Activated gamma-delta T cell treated with anti-CD3 and anti-CD28 coated beads, Interleukin-2, amount 50 U/mL, for 16 hours (primary cell): Measurements from ENCODE around the gene CELF1.
"Not testable (repeated sequence)": the region's sequence is repeated elsewhere in the genome, so short reads cannot be mapped to it uniquely, and the experiment has no call there.

Source experiments
- DNase-seq: peaks from one replicate; pipeline ENCODE4 v3.0.0-alpha.2; 2020; ENCODE audit warnings: low read depth

The CELF1 gene

DNA sequence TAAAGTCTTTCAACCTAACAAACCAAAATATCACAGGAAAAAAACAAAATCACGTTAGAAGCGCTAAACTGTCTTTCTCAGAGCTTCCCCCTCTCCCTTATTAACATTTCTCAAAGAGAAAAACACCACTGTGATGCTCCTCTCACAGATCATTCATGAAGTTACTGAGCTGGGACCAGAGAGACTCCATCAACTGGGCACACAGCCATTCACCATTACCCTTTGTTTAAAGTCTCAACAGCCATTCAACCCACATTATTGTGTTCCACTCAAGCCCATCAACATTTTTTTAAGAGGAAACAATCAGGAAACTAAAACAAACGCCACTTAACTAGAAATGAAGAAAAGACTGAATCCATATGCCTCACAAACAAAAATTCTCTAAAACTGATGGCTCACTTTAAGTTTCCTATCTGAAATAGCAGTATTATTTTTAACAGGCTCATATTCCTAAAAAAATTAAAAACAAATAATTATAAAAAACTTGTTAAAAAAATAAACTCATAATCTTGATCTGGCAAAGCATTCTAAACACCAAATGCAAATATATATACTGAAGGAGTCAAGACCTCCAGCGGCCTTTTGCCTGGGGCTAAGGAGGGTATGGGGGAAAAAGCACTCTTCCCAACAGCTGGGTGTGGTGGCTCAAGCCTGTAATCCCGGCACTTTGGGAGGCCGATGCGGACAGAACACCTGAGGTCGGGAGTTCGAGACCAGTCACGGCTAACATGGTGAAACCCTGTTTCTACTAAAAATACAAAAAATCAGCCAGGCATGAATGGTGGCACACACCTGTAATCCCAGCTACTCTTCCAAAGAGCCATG is 14.0 kb downstream of the CELF1 start:
- DNase-seq: no peak

DNA sequence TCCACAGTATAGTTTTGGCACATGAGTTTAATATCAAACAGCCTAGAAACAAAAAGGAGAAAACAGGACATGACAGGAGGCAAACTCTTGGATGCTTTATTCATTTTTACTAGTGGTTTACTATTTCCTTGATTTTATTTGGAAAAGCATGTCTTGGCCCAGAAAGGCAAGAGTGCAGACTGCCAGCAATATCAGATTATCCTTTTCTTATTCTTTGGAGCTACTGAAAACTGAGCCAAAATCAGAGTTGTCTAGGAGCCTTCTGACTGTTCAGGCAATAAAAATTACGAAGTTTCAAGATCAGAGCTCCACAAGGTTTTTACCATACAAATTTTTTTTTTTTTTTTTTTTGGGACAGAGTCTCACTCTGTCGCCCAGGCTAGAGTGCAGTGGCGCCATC is 16.0 kb downstream of the CELF1 start:
- DNase-seq: no peak

GRCh38 chr11:47534704-47535251 is 18.2 kb downstream of the CELF1 start:
- DNase-seq: no peak

DNA sequence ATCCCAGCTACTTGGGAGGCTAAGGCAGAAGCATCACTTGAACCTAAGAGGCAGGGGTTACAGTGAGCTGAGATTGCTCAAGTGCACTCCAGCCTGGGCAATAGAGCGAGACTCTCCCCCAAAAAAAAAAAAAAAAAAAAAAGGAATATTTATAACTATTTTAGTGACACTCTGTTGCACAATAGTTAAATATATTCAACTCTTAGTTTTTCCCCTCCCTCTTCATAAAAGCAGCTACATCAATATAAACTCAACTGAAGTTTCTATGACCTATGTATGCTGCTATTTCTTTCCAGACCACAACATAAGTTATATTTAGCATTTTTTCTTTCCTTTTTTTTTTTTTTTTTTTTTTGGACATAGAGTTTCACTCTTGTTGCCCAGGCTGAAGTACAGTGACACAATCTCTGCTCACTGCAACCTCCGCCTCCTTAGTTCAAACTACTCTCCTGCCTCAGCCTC is 19.2 kb downstream of the CELF1 start:
- no peak for DNase-seq

- no peak for DNase-seq
Observed at GRCh38 chr11:47532597-47533213, 20.2 kb downstream of the CELF1 start.

- DNase-seq: no peak
Observed at GRCh38 chr11:47531666-47532065, 21.3 kb downstream of the CELF1 start.

GRCh38 chr11:47530721-47531120 is 22.2 kb downstream of the CELF1 start:
- DNase-seq: not testable (repeated sequence)

- no peak for DNase-seq
Observed at GRCh38 chr11:47529951-47530350, 23.0 kb downstream of the CELF1 start.

DNA sequence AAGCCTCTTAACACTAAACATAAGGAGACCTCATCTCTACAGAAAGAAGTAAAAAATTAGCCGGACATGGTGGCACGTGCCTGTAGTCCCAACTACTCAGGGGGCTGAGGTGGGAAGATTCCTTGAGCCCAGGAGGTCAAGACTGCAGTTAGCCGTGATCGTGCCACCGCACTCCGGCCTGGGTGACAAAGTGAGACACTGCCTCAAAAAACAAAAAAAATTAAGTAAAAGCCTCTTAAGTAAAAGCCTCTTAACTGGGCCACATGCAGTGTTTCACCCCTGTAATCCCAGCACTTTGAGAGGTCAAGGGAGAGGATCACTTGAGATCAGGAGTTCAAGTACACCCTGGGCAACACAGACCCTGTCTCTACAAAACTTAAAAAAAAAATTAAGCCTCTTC is 25.7 kb downstream of the CELF1 start:
- DNase-seq: no peak

DNA sequence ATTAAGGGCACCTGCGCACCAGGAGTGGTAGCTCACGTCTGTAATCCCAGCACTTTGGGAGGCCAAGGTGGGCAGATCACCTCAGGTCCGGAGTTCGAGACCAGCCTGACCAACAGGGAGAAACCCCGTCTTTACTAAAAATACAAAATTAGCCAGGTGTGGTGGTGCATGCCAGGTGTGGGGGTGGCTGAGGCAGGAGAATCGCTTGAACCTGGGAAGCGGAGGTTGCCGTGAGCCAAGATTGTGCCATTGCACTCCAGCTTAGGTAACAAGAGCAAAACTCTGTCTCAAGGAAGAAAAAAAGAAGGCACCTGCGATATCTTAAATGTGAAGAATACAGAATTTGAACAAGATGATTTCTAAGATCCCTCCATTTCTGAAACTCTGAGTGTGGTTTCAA is 26.9 kb downstream of the CELF1 start:
- not testable (repeated sequence) for DNase-seq

GRCh38 chr11:47524291-47524874 is 28.5 kb downstream of the CELF1 start:
- no peak for DNase-seq

DNA sequence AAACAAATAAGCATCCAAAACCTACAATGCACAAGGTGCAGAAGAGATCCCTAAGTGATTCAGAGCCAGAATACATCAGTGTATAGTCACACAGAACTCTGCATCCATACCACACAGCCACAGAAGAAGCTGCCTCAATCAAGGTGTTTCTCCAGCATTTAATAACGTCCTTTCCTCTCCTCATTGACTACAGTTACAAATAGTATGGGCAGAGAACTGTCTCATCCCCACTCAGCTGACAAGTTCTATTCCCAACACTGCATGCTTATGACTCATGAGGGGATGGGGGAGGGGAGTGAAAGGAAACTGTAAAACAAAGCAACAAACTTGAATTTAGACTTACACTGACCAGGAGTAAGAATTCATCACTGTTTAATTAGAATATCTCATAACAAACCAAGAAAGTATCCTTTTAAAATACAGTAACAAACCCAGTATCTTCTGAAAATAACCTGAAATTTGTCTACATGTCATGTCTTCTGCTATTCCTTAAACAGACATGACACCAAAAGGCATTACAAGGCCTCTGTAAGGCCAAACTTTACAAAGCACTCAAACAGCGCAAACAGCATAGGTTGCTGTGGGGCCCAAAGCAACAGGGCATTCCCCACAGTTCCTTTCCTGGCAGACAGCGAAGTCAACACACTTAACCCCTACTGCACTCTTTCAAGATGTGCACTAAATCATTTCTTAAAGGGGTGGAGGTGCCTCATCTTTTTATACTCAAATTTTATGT is 29.3 kb downstream of the CELF1 start:
- peak; percentile 7 for DNase-seq

DNA sequence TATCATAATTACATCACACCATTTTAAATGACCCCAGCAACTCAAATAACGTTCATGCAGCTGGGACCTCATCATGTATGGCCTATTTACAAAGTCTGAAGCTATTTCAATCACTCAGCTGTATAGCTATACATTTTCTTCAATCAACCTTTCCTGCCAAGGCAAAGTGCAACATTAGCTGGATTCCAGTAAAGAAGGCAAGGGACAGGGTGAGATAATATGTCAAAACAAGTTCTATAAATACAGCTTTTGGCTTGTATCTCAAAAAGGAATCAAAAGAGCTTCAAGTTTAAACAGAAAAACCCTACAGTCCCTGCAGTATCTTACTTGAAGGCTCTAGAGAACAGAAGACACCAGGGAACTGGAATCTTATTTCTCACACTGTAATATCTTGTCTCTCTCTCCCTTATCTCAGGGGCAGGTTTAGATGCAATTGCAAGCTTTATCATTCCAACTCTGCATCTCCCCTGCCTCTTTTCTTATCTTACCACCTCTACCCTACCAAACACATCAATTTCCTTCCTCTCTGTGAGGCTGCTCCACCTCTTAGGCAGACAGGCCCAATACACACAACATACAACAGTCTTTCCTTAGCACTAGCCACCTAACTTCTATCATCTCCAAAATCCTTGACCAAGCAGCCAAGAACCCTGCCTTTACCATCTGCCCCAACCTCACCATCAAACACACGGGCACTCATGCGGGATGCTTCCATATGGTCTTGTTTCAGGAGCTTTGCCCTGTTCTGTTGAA is 34.5 kb downstream of the CELF1 start:
- DNase-seq: no peak

DNA sequence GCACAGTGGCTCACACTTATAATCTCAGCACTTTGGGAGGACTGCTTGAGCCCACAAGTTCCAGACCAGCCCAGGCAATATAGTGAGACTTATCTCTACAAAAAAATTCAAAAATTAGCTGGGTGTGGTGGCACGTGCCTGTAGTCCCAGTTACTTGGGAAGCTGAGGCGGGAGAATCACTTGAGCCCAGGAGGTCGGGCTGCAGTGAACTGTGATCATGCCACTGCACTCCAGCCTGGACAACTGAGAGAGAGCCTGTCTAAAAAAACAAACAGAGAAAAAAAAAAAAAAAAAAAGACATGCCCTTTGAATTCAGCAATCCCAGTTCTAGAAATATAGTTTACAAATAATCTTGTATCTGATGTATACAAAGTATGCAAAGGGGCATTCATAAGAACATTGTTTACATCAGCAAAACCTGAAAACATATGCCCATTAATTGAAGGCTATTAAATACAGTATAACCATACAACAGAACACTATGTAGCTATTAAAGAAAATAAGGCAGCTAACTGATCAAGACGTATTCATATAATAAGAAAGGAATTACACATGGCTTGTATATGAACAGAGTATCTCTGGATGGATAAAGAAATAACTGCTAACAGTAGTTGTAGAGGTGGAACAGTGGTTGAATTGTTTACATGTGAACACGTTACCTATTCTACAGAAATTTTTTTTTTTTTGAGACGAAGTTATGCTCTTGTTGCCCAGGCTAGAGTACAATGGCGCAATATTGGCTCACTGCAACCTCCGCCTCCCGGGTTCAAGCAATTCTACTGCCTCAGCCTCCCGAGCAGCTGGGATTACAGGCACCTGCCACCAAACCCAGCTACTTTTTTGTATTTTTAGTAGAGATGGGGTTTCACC is 35.7 kb downstream of the CELF1 start:
- DNase-seq: no peak

DNA sequence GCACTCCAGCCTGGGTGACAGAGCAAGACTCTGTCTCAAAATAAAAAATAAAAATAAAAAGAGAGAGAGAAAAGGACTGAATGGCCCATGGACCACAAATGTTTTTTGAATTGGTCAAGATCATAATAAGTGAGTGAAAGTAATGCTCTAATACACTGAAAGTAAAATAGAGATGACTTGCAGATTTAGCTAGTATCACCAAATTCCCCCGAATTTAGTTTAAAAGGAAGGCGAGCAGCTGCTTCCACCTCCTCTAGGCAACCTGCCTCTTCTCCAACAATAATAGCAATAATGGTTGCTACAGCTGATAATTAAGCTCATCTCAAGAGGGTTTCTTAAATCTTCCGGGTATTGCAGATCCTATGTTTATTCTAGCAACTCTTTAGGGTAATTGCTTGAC is 36.8 kb downstream of the CELF1 start:
- no peak for DNase-seq

DNA sequence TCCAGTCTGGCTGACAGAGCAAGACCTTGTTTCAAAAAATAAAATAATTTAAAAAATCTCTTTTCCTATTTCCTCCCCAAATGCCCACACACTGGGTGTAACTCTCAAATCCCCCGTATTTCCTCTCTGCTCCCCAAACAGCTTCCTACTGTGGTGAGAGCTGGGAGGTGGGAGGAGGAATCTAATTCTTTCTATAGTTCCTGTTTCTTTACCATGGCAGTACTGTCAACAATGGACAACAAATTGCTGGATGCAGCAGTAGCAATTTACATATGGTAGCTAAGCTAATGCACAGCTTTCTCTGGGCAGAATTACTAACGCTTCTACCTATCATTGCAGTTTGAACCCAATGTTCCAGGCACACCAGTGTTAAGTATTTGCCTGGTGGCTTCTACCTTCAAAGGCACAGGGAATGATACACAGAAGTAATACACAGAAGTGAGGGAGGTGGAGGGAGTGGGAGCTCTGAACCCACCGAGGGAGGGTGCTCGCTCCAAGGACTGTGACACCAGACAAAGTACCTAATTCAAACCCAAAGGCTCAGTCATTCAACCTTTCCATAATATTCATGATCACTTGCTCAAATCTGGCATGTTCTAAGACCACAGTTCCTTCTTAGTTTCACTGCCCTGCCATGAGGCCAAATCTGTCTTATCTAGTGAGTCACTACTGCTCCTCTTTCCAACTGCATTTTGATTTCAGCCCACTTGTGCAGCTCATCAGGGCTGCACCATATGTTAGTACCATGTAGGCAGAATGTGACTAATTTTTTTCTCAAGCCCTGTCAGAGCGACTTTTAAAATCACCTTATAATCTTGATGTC is 37.9 kb downstream of the CELF1 start:
- no peak for DNase-seq

GRCh38 chr11:47512701-47513100 is 40.2 kb downstream of the CELF1 start:
- no peak for DNase-seq

- no peak for DNase-seq
Observed at GRCh38 chr11:47511917-47512316, 41.0 kb downstream of the CELF1 start.

DNA sequence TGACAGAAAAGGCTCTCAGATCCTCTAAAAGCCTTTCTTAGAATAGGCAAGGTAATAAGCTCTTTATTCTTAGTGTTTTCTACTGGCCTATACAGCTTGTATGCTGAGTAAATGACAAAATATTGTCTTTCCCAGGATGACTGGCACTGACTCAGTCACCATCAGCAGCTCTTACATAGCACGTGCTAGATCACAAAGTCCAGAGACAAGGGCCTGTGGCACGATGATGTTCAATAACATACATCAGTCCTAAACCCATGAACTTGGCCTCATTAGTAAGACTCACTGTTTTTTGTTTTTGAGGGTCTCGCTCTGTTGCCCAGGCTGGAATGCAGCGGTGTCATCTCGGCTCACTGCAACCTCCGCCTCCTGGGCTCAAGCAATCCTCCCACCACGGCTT is 42.7 kb downstream of the CELF1 start:
- DNase-seq: no peak

GRCh38 chr11:47509077-47509536 is 43.8 kb downstream of the CELF1 start:
- no peak for DNase-seq
